ENCODE results near the gene MLXIP.
"Not testable (repeated sequence)": the region's sequence is repeated elsewhere in the genome, so short reads cannot be mapped to it uniquely, and the experiment has no call there.

Gene MLXIP

DNA sequence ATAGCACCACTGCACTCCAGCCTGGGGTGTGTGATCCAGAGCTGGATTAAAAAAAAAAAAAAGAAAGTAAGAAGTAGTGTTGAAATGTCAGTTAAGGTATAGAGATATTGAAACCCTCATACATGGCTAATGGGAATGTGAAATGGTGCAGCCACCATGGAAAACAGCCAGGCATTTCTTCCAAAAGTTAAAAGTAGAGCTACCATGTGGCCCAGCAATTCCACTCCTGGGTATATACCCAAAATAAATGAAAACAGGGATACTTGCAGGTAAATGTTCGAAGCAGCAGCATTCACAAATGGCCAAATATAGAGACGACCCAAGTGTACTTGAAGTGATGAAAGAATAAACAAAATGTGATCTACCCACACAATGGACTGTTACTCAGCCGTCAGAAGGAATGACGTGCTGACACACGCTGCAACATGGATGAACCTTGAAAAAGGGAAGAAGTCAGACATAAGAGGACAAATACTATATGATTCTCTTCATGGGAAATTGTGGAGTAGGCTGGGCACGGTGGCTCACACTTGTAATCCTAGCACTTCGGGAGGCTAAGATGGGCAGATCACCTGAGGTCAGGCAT lies 80.2 kb downstream of the MLXIP start:
- DNase-seq = no peak

DNA sequence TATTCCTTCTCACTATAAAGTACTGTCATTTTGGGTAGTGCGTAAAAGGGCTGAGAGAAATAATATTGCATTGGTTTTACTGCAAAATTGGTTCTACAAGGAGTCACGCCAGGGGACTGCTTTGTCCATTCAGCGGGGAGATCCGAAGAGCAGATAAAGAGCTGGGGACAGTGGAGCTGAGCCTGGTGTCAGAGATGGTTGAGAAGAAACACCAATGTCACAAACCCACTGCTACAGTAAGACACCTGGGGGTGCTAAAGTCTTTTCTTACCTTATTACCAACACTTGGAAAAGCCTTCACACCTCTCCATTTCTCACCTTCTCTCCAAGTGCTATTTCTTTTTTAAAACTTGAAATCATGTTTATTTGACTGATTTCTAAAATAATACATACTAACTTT lies 81.3 kb downstream of the MLXIP start:
- no peak for DNase-seq

DNA sequence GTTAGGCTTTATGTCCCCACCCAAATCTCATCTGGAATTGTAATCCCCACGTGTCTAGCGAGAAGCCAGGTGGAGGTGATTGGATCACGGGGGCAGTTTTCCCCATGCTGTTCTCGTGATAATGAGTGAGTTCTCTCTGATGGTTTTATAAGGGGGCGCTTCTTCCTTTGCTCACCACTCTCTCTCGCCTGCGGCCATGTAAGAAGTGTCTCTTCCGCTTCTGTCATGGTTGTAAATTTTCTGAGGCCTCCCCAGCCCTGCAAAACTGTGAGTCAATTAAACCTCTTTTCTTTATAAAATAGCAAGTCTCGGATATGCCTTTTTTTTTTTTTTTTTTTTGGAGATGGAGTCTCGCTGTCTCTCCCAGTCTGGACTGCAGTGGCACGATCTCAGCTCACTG lies 82.2 kb downstream of the MLXIP start:
- DNase-seq = no peak

DNA sequence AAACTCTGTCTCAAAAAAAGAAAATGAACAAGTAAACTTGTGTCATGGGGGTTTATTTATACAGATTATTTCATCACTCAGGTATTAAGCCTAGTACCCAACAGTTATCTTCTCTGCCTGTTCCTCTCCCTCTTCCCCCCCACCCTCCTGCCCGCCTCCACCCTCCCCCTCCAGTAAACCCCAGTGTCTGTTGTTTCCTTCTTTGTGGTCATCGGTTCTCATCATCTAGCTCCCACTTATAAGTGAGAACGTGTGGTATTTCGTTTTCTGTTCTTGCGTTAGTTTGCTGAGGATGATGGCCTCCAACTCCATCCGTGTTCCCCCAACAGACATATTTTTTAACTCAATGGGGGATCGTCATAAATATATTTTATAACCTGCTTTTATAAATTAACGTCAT lies 83.1 kb downstream of the MLXIP start:
- DNase-seq = no peak

DNA sequence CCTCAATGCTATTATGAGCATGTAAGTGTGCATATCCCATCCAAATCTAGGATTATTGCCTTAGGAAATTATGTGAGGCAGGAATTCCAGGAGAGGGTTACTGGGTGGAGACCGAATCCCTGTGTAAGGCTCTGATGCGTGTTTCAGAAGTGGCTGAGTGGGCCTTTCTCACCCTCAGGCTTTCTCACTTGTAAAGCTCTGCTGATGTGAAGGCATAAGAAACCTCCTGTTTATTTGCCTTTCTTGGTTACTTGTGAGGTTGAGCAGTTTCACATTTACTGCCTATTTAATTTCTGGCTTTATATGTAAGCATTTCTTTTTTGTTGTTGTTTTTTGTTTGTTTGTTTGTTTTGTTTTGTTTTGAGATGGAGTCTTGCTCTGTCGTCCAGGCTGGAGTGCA lies 84.4 kb downstream of the MLXIP start:
- no peak for DNase-seq

DNA sequence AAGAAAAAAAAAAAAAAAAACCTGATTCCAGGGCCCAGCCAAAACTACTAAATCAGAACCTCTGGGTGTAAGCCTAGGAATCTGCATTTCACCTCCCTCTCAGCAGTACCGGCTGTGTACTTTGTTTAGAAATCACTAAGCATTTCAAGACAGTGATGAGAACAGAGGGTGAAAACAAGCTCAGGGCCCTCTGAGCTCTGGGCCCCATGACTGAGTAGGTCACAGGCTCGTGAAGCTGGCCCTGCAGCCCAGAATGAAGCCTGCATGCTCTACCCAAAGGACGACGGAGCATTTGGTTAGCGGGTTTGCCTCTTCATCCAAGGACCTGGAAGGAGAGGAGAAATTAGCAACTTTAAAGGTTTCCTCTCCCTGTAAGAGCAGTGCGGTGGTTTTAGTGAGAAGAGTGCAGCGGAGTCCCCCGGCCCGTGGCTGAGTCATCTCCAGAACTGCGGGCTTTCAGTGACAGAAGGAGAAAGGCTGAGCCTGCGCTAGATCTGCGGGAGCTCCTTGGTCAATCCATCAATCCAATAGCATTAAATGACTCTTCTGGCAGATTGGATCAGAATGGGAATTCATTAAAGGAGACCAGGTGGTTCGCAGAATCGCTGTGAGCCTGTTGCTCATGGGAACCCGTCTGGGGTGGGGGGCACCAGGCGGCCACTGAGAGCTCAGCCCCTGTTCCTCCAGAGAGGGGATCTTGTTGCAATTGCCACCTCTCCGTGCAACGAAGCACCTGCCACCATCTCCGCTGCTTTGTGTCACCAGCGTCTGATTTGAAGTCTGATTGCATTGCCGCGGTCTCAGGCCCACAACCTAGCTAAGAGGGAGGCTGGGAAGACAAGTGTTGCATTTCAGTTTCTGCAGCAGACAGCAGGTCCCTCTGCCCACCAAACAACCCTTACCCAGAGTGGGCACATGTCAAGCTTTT lies 88.1 kb downstream of the MLXIP start:
- DNase-seq = no peak

DNA sequence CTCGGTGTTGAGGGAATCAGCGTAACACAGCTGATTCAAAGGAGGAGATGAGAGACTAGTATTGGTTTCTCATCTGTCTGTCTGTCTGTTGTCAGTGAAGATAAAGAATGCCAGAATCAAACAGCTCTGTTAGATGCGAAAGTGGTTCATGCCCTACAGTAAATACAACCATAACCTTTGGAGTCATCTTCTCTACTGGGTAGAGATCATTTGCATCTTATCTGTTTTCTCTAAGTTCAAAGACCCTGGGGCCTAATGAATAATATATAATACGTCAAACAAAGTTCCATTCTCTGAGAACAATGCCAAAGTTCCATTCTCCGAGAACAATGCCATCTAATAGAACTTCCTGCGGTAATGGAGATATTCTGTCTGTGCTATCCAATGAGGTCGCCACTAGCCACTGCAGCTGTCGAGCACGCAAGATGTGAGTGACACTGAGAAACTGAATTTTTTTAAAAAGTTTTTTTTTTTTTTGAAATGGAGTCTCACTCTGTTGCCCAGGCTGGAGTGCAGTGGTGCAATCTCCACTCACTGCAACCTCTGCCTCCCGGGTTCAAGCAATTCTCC lies 88.9 kb downstream of the MLXIP start:
- DNase-seq = no peak

DNA sequence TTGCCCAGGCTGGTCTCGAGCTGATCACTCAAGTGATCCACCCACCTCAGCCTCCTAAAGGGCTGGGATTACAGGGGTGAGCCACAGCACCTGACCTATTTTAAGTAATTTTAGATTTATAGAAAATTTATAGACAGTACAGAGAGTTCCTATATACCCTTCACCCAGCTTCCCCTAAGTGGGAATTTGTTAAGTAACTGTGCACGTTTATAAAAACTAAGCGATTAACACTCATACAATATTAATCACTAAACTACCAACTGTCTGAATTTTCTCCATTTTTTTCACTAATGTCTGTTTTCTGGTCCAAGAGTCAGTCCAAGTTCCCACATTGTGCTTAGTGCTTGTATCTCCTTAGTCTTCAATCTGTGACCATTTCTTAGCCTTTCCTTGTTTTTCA lies 89.9 kb downstream of the MLXIP start:
- DNase-seq = no peak

DNA sequence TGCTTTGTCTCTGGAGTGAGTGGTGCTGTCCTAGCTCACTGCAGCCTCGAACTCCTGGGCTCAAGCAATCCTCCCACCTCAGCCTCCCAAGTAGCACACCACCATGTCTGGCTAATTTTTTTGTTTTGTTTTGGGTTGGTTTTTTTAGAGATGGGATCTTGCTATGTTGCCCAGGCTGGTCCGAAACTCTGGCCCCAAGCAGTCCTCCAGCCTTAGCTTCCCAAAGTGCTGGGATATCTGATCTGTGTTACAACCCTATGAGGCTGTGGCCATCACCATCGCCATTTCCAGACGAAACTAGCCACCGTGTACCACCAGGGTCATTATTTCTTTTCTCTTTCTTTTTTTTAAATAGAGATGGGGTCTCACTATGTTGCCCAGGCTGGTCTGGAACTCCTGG lies 92.8 kb downstream of the MLXIP start:
- DNase-seq = no peak

DNA sequence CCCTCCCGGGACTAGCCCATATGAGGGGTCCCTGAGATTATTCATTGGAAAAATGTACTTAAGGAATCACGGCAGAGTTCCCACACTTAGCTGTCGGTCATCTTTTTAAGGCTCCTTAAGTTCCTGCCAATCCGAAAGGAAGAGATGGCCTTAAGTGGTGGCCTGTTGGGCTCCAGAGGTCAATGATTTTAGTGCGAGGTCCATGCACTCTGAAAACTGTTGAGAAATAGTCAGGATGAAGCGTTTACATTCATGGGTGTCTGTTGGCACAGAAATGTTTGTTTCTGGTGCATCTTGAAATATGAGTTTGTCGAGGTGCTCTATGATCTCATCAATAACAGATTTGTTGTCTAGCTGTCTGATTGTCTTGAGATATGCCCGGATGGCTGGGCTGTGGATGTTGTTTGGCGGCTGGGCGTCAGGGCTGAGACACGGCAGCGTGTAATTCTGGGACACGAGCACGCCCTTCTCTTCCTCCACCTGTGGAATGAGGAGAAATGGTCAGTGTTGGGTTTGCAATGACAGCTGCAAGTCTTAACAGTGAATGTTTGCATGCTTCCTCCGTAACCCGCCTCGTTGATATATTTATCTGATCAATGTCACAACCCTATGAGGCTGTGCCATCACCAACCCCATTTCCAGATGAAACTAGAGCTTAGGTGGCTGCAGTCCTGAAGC lies 93.8 kb downstream of the MLXIP start:
- DNase-seq = no peak

DNA sequence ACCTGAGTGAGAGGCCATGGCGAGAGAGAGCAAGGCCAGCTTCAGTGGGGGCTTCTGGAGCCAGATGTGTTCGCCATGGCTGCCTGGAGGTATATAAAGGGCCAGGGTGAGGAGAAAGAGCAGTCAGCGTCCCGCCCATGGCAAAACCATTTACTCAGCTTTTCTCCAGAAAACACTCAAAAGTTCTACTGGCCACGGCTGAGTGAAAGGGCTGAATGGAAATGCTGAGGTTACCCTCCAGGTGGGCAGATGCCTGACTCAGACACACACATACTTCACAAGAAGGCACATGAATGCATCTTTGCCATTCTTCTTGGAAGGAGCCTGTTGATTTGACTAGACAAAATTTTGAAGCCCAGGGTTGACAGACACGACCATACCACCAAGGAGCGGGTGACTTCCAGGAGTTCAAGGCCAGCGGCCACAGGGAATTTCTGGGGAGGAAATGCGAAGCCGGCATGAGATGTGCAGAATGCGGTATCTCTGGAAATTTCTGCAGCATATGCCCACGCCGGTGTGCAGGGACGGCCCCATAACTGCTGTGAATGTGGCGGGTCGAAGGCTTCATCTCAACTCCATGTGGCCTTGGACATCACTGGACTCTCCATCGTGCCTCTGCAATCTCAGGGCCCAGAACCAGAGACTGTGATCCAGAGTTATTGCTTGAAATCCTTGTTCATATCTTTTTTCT lies 95.7 kb downstream of the MLXIP start, which contains the start of gene IL31:
Gene IL31, minus strand, starts transcription at position 67 of the 691 bp plus-strand sequence. Its CDS starts 49 bp downstream, at position 18.
- no peak for DNase-seq

DNA sequence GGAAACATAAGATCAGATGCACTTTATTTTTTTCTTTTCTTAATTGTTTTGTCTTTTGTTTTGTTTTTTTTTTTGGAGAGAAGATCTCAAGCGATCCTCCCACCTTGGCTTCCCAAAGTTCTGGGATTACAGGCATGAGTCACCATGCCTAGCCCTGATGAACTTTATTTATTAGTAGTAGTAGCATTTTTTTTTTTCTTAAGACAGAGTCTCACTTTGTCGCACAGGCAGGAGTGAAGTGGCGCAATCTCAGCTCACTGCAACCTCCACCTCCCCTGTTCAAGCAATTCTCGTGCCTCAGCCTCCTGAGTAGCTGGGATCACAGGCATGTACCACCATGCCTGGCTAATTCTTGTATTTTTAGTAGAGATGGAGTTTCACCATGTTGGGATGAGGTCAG lies 97.9 kb downstream of the MLXIP start:
- DNase-seq = not testable (repeated sequence)

DNA sequence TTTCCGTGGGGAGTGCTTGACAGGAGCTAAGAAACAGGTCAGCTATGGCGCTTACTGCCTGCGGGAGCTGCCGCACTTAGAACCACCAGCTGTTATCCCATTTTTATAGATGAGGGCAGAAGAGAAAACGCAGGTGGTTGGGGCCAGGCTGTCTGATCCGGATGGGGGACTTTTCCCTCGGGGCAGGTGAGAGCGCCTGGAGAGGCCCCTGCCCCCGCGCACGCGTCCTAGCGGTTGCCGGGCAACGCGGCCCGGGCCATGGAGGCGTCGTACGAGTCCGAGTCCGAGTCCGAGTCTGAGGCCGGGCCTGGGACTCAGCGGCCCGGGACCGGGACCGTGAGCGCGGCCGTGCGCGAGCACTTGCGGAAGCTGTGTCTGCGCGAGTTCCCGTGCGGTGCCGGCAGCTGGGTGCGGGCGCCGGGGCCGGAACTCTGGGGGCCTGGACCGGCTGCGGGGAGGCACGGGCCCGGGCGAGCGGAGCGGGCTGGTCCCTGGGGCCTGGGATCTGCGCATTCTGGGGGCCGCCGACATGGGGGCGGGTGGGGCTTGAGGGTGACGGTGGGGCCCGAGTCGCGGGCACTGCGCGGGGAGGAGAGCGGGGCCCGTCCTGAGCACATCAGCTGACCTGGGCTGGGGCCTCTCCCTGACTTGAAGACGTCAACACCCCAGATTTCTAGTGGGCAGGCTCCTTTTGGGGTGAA lies 104.5 kb downstream of the MLXIP start, which contains the start of gene LRRC43:
Gene LRRC43, plus strand, starts transcription at position 237 of the 701 bp plus-strand sequence. Its CDS starts 22 bp downstream, at position 259.
- DNase-seq = no peak

DNA sequence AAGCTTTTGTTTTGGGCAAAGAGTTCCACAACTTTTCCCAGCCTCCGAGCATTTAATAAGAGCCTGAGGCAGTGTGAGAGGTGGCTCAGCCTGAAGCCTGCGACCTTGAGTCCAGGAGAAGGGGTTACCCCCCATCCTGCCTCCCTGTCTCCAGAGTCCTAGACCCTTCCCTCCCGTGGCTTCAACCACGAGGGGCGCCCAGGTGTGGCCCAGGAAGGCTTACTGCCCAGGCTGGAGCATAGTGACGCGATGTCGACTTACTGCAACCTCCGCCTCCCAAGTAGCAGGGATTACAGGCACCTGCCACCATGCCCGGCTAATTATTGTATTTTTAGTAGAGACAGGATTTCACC lies 105.0 kb downstream of the MLXIP start:
- no peak for DNase-seq

DNA sequence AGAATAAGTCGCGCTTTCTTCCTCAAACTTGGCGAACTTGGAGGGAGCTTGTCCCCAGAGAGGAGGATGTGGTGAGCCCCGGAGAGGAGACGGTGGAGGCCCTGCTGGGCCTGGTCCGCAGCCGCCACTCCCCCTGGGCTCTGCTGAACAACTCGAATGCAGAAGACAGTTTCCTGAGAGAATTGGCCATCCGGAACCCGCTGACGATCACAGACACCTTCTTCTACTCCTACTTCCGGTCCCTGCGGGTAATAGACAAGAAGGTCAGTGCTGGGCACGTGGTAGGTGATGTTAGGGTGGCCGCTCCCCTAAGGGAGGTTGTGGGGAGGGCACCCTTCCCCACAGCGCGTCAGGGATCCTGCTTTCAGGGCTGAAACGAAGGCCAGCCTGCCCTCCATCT lies 106.0 kb downstream of the MLXIP start:
- DNase-seq = no peak

DNA sequence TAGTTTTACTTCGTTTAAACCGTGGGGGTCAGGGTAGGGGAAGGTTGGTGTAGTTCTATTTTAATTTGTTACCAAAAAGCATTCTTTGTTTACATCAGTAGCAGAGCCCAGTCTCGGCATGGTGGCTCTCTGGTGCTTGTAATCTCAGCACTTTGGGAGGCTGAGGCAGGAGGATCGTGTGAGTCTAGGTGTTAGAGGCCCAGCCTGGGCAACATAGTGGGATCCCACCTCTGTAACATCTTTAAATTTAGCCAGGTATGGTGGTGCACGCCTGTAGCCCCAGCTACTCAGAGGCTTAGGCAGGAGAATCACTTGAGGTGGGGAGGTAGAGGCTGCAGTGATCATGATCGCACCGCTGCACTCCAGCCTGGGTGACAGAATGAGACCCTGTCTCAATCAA lies 106.5 kb downstream of the MLXIP start:
- no peak for DNase-seq

DNA sequence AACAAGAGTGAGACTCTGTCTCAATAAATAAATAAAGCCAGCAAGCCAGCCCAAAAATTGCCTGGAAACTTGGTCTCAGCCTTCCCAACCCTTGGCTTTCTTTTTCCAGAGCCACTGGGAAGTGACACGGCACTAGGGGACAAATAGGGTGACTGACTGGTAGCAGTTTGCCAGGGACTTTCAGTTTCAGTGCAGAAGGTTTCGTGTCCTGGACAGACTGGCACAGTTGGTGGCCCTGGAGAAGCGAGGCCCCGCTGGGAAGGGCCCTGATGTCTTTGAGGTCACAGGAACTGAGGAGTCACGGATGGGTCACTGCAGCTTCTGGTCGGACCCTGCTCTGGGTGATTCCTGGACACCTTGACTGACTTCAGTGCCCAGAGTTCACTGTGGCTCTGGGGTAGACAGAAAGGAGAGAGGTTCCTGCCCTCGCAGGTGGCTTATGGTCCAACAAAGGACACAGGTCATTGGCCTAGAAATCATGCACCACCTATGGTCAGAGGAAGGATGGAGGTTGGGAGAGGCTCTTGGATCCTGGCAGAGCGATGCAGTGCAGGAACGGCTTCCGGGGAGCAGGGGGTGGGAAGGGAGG lies 107.0 kb downstream of the MLXIP start:
- no peak for DNase-seq

DNA sequence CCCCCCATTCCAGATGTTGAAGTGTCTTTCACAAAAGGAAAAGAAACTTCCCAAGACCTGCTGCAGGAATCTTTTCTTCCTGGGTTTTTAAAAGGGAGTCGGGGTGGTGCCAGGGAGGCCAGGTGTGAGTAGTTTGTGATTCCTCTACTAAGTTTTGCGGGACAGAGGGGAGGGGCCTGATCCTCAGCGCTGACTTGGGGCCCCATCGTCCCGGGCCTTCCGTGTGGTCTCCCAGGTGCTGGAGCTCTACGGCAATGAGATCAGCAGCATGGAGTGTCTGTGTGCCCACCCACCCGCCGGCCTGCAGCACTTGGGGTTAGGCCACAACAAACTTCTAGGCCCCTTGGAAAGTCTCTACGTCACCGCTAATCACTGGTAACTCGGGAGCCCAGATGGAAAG lies 108.9 kb downstream of the MLXIP start:
- DNase-seq = no peak

DNA sequence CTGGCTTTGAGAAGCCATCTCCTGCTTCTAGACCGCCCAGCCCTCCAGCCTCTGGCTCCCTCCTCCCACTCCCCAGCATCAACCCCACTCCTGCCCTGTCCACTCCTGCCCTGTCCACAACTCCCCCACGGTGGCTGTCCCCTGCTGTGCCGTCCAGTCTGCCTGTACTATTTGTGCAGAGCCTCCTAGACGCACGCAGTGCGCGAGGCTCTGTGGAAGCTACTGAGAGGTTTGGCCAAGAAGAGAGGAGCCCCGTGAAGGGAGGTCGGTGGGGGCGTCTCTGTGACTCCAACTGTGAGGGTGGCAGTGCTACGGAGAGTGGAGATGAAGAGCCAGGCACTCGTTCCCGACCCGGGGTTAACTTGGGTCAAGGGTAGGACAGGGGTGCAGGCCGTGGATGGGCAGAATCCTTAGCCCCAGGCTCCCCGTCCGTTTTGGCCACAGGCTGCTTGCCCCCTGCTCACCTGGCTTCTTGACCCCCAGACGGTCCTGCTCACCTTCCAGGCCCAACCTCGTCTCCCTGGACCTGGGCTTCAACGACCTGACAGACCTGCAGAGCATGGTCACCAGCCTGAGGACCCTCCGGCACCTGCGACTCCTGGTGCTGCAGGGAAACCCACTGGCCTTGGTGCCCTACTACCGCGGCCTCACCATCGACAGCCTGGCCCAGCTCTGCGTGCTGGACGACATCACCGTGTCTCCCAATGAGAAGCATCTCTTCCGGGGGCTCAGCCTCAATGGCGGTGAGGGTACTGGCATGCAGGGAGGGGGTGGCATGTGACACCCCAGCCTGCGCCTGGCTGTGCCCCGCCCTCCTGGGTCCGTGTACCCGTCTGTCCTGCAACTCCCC lies 111.3 kb downstream of the MLXIP start:
- no peak for DNase-seq

DNA sequence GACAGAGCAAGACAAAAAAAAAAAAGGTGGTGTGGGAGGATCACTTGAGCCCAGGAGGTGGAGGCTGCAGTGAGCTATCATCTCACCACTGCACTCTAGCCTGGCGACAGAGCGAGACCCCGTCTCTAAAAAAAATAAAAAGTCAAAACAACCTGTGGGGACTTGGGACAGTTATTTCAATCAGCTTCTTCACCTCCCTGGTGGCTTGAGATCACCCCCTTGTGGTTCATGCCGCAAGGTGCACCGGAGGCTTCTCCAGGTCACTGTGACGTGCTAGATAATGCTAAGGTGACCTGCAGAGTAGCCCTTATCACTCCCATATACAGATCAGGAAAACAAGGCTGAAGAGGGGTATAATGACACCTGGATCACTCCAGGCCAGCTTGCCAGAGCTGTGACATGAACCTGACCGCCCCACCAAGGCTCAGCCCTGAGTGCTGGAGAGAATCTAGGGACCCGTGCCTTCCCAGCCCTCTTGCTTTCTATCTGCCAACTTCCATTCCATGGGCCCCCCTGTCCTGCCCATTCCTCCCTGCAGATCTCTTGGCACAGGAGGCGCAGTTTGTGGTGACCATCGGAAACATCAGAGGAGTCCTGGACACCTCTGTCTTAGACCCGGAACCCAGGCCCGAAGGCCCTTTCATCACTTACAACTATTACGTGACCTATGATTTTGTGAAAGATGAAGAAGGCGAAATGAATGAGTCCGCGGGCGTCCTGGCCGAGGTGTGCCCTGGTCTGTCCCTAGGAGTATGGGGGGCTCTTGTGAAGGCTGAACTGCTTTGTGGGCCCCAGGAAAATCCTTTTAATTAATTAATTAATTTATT lies 112.5 kb downstream of the MLXIP start:
- no peak for DNase-seq
